Activated CD4-positive, alpha-beta memory T cell treated with anti-CD3 and anti-CD28 coated beads, Interleukin-2, amount 10 ng/mL, durations not matched to agents 7 days and 5 days (primary cell): ENCODE results near the gene RAD9B. TPM values are rescaled to one million over a fixed set of nuclear protein-coding genes. Genes with fewer than 3 reads are reported as not detected.
"Not testable (repeated sequence)": the region's sequence is repeated elsewhere in the genome, so short reads cannot be mapped to it uniquely, and the experiment has no call there.

Experiments used
- CTCF ChIA-PET: fragments of 350-600 bp; sonication (Branson Sonifier 250); formaldehyde crosslinking; loops from one replicate; lab custom pipeline; 2021; ENCODE audit warnings: antibody characterized with exemption, inconsistent platforms; lab: Charles Lee
- POLR2A ChIA-PET: fragments of 350-600 bp; sonication (Branson Sonifier 250); formaldehyde crosslinking; loops from one replicate; lab custom pipeline; 2021; ENCODE audit warnings: antibody characterized with exemption; lab: Charles Lee
- DNase-seq: peaks from one replicate; pipeline ENCODE4 v3.0.0-alpha.2; 2020
- H3K27ac Mint-ChIP-seq: one replicate; pipeline ENCODE4 v1.8.0; 2021; ENCODE audit warnings: mild to moderate bottlenecking, mixed read lengths
- H3K27me3 Mint-ChIP-seq: one replicate; pipeline ENCODE4 v1.8.0; 2021; ENCODE audit warnings: mixed read lengths
- H3K36me3 Mint-ChIP-seq: one replicate; pipeline ENCODE4 v1.8.0; 2021; ENCODE audit warnings: low read depth, mixed read lengths
- H3K4me1 Mint-ChIP-seq: one replicate; pipeline ENCODE4 v1.8.0; 2021; ENCODE audit warnings: mixed read lengths
- H3K4me3 Mint-ChIP-seq: one replicate; pipeline ENCODE4 v1.8.0; 2021; ENCODE audit warnings: mild to moderate bottlenecking, mixed read lengths
- H3K9me3 Mint-ChIP-seq: one replicate; pipeline ENCODE4 v1.8.0; 2021; ENCODE audit warnings: mixed read lengths
- total RNA-seq, 2 experiments: library from RNA; stranded (reverse); gene quantifications; one replicate each; pipeline ENCODE4 v1.2.3, GENCODE V29; 2021

Gene RAD9B
- total RNA-seq, 2 experiments from 2014 or later = 1.1 to 2.0 TPM

DNA sequence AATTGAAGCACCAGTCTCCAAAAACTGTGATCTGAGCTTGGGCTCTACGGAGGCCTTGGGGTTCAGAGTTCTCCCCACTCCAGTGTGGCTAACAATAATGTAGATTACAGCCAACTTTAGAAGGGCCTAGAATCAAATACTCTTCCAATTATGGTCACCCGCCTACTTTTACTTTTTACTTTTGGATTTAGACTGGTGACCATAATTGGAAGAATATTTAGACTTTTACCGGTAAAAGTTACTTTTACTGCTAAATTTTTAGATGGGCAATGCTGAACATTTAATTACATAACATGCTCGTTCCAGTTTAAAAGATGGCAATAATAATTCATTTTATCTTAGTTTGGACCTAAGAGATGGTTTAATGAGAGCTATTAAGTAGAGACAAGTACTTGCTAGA, 41.8 kb downstream of the RAD9B start:
- Mint-ChIP-seq H3K27ac (no peak overlapping the region), H3K9me3 (no peaks in the 10 kb centered on the region), H3K4me1 (peaks cover 38% of the 10 kb centered on the region), H3K4me3 (no peak overlapping the region), H3K27me3 (no peaks in the 10 kb centered on the region), H3K36me3 (peaks cover 58% of the 10 kb centered on the region)
- CTCF ChIA-PET = interaction anchor here (0.7 to 2.9 kb wide), 8 partner anchors 8 to 112 kb away, joined by 3 to 9 read pairs (median 4); partner anchors contain the start of gene FAM216A
- POLR2A ChIA-PET = interaction anchor here (1.1 to 1.4 kb wide), 3 partner anchors 21 to 94 kb away, joined by 3 to 6 read pairs (median 3); partner anchors contain the start of gene ARPC3
- DNase-seq = no peak

DNA sequence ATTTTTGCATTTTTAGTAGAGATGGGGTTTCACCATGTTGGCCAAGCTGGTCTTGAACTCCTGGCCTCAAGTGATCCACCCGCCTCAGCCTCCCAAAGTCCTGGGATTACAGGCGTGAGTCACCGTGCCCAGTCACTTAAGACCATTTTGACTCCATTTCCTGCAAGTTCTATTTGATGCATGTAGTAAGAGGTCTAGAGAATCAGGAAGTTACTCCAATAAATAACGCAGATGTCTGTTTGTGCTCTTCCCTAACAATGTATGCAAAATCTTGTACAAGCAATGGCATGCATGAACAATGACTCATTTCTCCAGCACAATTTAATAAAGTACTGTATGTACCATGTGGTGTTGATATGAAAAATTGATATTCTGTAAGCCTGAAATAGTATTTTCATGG, 43.1 kb downstream of the RAD9B start:
- DNase-seq, H3K27me3 Mint-ChIP-seq, H3K9me3 Mint-ChIP-seq, H3K27ac Mint-ChIP-seq, POLR2A ChIA-PET, H3K4me3 Mint-ChIP-seq: not testable (repeated sequence)
- Mint-ChIP-seq H3K4me1 (peaks cover 39% of the 10 kb centered on the region), H3K36me3 (peaks cover 56% of the 10 kb centered on the region)
- CTCF ChIA-PET = interaction anchor here (1.0 to 5.6 kb wide), 2 partner anchors 43 to 56 kb away, joined by 4 to 51 read pairs; partner anchors contain the start of genes RAD9B and VPS29

DNA sequence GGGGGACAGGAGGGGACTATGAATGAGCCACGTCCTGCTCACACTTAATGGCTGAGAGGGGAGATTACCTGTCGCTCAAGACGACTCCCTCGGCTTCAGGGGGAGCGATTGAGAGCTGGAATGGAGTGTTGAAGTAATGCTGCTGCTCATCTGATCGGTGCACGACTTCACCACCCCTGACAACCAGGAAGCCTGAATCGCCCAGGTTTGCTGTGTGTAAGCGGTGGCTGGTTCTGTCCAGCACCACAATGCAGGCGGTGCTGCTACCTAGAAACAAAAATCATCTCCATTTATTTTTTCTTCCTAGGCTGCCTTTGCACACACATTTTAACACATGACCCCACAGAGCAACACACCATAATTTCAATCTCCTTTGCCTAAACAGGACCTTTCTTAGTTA, 43.7 kb downstream of the RAD9B start:
- H3K27ac Mint-ChIP-seq = no peak overlapping the region
- no peak for DNase-seq

DNA sequence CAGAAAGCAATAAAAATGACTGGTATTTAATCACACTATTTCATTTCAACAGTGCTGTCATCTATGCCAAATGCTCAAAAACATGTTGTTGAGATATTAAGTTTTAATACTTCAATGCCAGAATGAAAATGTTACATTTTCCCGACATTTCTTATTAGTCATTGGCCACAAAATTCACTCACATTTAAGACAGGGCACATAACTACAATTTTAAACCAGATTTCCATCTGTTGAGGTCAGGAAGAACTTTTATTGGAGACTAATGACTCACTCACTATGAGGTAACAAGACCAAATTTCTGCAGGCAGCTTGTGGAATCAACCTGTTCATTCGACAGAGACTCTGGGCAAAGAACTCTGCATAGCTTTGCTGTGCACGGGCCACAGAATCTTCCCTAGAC, 44.2 kb downstream of the RAD9B start:
- Mint-ChIP-seq H3K4me1 (peaks cover 39% of the 10 kb centered on the region), H3K27ac (no peak overlapping the region), H3K36me3 (peaks cover 62% of the 10 kb centered on the region), H3K9me3 (no peaks in the 10 kb centered on the region), H3K27me3 (no peaks in the 10 kb centered on the region), H3K4me3 (no peak overlapping the region)
- CTCF ChIA-PET = interaction anchor here (5.6 kb wide), 1 partner anchor 55 kb away, joined by 51 read pairs; no protein-coding TSS in a partner anchor
- DNase-seq = no peak
- POLR2A ChIA-PET = no interaction called here

More for the DNA sequence above, 43.7 kb downstream of the RAD9B start:
- H3K36me3 Mint-ChIP-seq = peaks cover 59% of the 10 kb centered on the region
- ChIA-PET POLR2A (no interaction called here), CTCF (interaction anchor here (1.0 to 5.6 kb wide), 2 partner anchors 44 to 56 kb away, joined by 4 to 51 read pairs; partner anchors contain the start of genes RAD9B and VPS29)
- peaks cover 39% of the 10 kb centered on the region for H3K4me1 Mint-ChIP-seq
- H3K27me3 Mint-ChIP-seq = no peaks in the 10 kb centered on the region
- no peaks in the 10 kb centered on the region for H3K9me3 Mint-ChIP-seq
- no peak overlapping the region for H3K4me3 Mint-ChIP-seq

DNA sequence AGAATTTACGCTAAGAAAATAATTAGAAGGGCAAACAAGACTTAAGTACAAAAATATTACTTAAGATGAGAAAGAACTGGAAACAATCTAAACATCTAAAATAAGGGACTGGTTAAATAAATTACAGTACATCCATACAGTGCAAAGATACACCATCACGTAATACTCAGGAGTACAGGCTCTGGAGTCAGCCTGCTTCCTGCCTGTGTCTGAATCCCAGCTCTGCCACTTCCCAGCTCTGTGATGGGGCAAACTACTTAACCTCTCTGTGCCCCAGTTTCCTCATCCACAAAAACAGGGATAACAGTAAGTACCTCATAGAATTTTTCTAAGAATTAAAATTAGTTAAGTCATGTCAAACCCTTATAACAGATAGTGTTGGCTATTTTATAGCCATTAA, 45.0 kb downstream of the RAD9B start:
- Mint-ChIP-seq H3K36me3 (peaks cover 67% of the 10 kb centered on the region), H3K9me3 (no peaks in the 10 kb centered on the region), H3K4me3 (no peak overlapping the region), H3K27ac (no peak overlapping the region), H3K27me3 (no peaks in the 10 kb centered on the region), H3K4me1 (peaks cover 42% of the 10 kb centered on the region)
- CTCF ChIA-PET = interaction anchor here (1.0 to 5.6 kb wide), 2 partner anchors 47 to 54 kb away, joined by 3 to 51 read pairs; no protein-coding TSS in a partner anchor
- POLR2A ChIA-PET = no interaction called here
- no peak for DNase-seq

DNA sequence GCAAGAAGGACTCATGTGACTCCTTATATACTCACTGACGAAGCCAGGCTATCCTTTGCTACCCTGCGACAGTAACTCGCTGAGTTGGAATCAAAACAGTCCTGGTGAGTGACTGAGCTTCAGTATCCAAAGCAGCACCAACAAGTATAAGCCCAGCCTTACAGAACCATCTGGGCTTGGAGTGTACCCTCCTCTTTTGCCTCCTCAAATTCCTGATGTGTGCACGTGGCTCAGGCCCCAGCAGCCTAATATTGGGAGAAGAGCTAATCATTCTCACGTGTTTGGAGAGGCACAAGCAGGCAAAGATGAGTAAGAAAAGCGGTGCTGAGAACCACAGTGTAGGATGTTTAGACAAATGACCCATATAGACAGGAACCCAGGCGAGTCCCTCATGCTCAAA, 46.5 kb downstream of the RAD9B start:
- Mint-ChIP-seq H3K27me3 (no peaks in the 10 kb centered on the region), H3K36me3 (peaks cover 56% of the 10 kb centered on the region), H3K4me3 (no peak overlapping the region), H3K27ac (no peak overlapping the region), H3K9me3 (no peaks in the 10 kb centered on the region), H3K4me1 (peaks cover 32% of the 10 kb centered on the region)
- ChIA-PET CTCF (interaction anchor here (1.1 to 5.6 kb wide), 5 partner anchors 17 to 98 kb away, joined by 3 to 51 read pairs (median 5); partner anchors contain the start of gene ARPC3), POLR2A (interaction anchor here (0.6 to 4.3 kb wide), 5 partner anchors 29 to 467 kb away, joined by 3 to 15 read pairs (median 4); partner anchors contain the start of genes RAD9B and VPS29)
- no peak for DNase-seq

DNA sequence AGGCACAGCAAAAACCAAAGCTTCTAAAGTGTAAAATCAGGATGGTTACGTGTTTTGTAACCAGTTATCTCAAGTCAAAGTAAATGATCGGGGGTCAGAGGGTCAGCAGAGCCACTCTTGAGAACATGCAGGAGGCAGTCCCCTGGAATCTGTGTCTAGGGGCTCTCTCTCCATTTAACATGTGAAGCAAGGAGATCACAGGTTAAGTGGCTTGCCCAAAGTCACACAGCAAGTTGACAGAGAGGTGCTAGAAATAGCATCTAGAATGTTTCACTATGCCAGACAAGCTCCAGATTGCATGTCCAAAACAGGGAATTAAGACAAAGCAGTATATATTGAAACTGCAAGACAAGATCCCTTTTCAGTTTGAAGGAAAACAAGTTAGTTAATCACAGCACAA, 47.6 kb downstream of the RAD9B start:
- H3K4me1 Mint-ChIP-seq = peaks cover 27% of the 10 kb centered on the region
- CTCF ChIA-PET = interaction anchor here (0.8 to 5.6 kb wide), 3 partner anchors 37 to 52 kb away, joined by 3 to 51 read pairs (median 3); no protein-coding TSS in a partner anchor
- H3K27ac Mint-ChIP-seq = no peak overlapping the region
- POLR2A ChIA-PET = interaction anchor here (1.3 to 4.3 kb wide), 3 partner anchors 42 to 52 kb away, joined by 4 to 15 read pairs (median 5); partner anchors contain the start of genes RAD9B and VPS29
- H3K36me3 Mint-ChIP-seq = peaks cover 49% of the 10 kb centered on the region
- no peaks in the 10 kb centered on the region for H3K27me3 Mint-ChIP-seq
- no peak for DNase-seq
- H3K4me3 Mint-ChIP-seq = no peak overlapping the region
- H3K9me3 Mint-ChIP-seq = no peaks in the 10 kb centered on the region

DNA sequence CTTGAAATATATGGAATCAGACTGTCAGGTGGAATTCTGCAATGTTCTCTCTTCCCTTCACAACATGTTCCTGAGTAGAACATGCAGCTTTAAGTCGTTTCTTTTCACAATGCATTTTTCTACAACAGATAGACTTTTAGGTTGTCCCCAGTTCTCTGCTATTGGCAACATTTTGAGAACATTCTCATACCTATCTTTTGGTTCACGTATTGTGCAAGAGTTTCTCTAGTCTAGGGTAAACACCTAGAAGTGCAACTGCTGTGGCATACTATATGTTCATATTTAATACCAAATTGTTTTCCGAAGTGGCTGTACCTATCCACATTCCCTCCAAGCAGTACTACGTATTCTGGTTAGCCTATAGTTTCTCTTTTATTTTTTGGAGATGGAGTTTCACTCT, 48.9 kb downstream of the RAD9B start:
- H3K27me3 Mint-ChIP-seq = no peaks in the 10 kb centered on the region
- POLR2A ChIA-PET = interaction anchor here (4.3 kb wide), 1 partner anchor 51 kb away, joined by 15 read pairs; no protein-coding TSS in a partner anchor

More for the DNA sequence above, 48.9 kb downstream of the RAD9B start:
- no peaks in the 10 kb centered on the region for H3K9me3 Mint-ChIP-seq
- H3K27ac Mint-ChIP-seq = no peak overlapping the region
- no peak overlapping the region for H3K4me3 Mint-ChIP-seq
- peaks cover 36% of the 10 kb centered on the region for H3K4me1 Mint-ChIP-seq
- no peak for DNase-seq
- CTCF ChIA-PET = interaction anchor here (1.1 to 5.6 kb wide), 9 partner anchors 8 to 51 kb away, joined by 3 to 110 read pairs (median 8); no protein-coding TSS in a partner anchor
- peaks cover 36% of the 10 kb centered on the region for H3K36me3 Mint-ChIP-seq

Other genes with a start within 250 kb of the RAD9B start
- gene ATP2A2, start 221.1 kb upstream of the RAD9B start, total RNA-seq = 100 to 1,000 TPM; 142 TPM
- gene ANAPC7, start 98.6 kb upstream of the RAD9B start, total RNA-seq = 10 to 100 TPM; 47.2 to 47.3 TPM
- 100 to 1,000 TPM; 460 to 466 TPM for gene ARPC3, start 52.0 kb upstream of the RAD9B start, total RNA-seq
- gene GPN3, start 34.1 kb upstream of the RAD9B start, total RNA-seq = 10 to 100 TPM; 18.9 to 21.6 TPM
- 10 to 100 TPM; 14.7 to 16.7 TPM for gene FAM216A, start 33.5 kb upstream of the RAD9B start, total RNA-seq
- gene VPS29, start 220 bp upstream of the RAD9B start, total RNA-seq = 100 to 1,000 TPM; 129 to 137 TPM
- 10 to 100 TPM; 31.5 to 31.8 TPM for gene PPTC7, start 81.0 kb downstream of the RAD9B start, total RNA-seq
- 1 to 10 TPM; 2.6 to 3.4 TPM for gene TCTN1, start 111.8 kb downstream of the RAD9B start, total RNA-seq
- 10 to 100 TPM; 11.6 to 12.9 TPM for gene HVCN1, start 186.8 kb downstream of the RAD9B start, total RNA-seq
- gene PPP1CC, start 240.6 kb downstream of the RAD9B start, total RNA-seq = 100 to 1,000 TPM; 221 to 230 TPM